ENCODE measurements around the gene TNFAIP8L3.

DNA sequence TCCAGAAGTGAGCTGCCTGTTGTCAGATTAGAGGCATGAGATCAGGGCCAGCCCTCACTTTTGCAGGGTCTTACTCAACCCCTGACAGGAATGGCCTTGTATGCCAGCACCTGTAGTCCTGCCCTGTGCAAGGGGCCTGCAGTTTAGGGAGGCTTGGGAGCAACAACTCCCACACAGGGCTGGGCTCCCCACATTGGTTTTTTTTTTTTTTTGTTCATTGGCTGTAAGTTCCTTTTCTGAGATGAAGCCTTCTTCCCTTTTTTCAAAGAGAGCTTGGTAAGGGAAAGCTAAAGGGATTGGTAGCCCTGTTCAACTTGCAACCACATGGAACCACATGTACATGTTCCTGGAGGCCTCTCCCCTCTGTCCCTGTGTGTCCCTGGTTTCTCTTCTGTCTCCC is 46.4 kb downstream of the TNFAIP8L3 start:
- TF ChIP-seq, protein P1, sequence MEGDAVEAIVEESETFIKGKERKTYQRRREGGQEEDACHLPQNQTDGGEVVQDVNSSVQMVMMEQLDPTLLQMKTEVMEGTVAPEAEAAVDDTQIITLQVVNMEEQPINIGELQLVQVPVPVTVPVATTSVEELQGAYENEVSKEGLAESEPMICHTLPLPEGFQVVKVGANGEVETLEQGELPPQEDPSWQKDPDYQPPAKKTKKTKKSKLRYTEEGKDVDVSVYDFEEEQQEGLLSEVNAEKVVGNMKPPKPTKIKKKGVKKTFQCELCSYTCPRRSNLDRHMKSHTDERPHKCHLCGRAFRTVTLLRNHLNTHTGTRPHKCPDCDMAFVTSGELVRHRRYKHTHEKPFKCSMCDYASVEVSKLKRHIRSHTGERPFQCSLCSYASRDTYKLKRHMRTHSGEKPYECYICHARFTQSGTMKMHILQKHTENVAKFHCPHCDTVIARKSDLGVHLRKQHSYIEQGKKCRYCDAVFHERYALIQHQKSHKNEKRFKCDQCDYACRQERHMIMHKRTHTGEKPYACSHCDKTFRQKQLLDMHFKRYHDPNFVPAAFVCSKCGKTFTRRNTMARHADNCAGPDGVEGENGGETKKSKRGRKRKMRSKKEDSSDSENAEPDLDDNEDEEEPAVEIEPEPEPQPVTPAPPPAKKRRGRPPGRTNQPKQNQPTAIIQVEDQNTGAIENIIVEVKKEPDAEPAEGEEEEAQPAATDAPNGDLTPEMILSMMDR (IDR thresholded peaks at IDR 0.05 in 4 of 5, conservative IDR thresholded peaks at IDR 0.05 in 1 of 5) = no peak
- TF ChIP-seq POLR2A (IDR thresholded peaks at IDR 0.05) = no peak
